ENCODE results near the gene LY6G6F.

The LY6G6F gene

DNA sequence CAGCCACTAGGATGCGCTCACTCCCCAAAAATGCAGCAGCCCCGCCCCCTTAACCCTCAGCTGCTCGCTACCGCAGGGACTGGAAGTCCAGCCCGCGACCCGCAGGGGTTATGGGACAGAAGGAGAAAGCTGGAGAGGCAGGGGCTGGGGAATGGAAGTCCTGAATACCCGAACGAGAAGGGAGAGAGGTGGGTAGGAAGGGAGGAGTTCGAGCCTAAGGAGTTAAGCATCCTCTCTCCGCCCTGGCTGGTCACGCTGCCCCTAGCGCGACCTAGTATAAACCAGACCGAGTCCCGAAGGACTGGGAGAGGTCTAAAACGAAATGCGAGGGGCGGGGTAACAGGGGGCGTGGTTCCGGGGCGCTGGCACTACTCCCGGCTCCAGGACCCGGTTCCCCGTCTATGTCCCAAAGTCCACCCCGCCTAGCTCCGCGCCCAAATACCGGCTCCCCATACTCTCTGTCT lies 22.9 kb downstream of the LY6G6F start:
- peaks cover 43 to 69% (median 62%) of the 10 kb centered on the region in 11 experiments for H3K36me3 ChIP-seq
- peak overlapping the region; percentile 92 to 100 (median 98) for H3K4me2 ChIP-seq
- peaks cover 85 to 94% (median 91%) of the 10 kb centered on the region in 10 experiments for H3K4me1 ChIP-seq
- H4K20me1 ChIP-seq: peaks cover 26 to 51% (median 42%) of the 10 kb centered on the region in 11 experiments
- TF ChIP-seq Cebpa-rat (IDR thresholded peaks at IDR 0.05): no peak
- H3K9me3 ChIP-seq (replicated peaks in 1 of 11): 0 out of 22 replicates have a peak, but pooled peaks cover 0 to 3% (median 0%) of the 10 kb centered on the region in 11 experiments
- peak overlapping the region; percentile 66 to 92 (median 86) for H3K4me3 ChIP-seq
- peak overlapping the region; percentile 76 to 91 (median 84) for H3K9ac ChIP-seq
- no peaks in the 10 kb centered on the region for H3K27me3 ChIP-seq
- H3K27ac ChIP-seq: peak overlapping the region; percentile 79 to 88 (median 84)

DNA sequence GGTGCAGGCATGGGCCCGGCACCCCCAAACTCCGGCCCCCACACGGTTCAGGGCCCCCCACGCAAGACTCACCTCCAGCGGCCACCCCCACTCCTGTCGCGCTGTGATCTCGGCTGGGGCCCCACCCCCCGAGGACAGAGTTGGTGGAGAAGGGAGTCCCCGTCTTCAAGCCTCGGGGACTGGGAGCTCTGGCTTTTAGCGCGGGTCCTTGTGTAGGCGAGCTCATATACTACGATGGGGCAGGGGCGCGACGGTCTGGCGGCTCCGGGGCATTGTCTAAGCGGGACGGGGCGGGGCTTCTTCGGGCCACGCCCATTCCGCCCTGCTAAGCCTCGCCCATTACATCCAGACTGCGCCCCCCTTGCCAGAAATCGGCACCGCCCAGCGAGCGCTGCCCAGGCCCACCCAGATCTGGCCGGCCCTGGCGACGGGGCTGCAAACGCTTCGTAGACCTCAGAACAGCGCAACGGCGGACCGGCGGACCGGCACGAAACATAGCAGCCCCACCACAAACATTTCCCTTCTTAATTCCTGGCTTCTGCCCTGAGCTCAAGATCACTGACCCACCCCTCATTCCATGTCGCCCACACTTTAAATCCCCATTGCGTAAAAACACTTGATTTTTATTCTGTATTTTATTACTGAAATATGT lies 23.4 kb downstream of the LY6G6F start:
- Histone ChIP-seq H3K27me3 (no peaks in the 10 kb centered on the region), H3K4me1 (peaks cover 79 to 89% (median 86%) of the 10 kb centered on the region in 10 experiments), H3K9me3 (replicated peaks in 1 of 11) (0 out of 22 replicates have a peak, but pooled peaks cover 0 to 3% (median 0%) of the 10 kb centered on the region in 11 experiments), H3K4me3 (peak overlapping the region; percentile 66 to 92 (median 86)), H3K27ac (peak overlapping the region; percentile 79 to 88 (median 84)), H3K36me3 (peaks cover 44 to 69% (median 61%) of the 10 kb centered on the region in 11 experiments), H4K20me1 (peaks cover 26 to 51% (median 44%) of the 10 kb centered on the region in 11 experiments), H3K4me2 (peak overlapping the region; percentile 92 to 100 (median 98)), H3K9ac (peak overlapping the region; percentile 76 to 91 (median 84))
- TF ChIP-seq Cebpa-rat (IDR thresholded peaks at IDR 0.05): no peak

DNA sequence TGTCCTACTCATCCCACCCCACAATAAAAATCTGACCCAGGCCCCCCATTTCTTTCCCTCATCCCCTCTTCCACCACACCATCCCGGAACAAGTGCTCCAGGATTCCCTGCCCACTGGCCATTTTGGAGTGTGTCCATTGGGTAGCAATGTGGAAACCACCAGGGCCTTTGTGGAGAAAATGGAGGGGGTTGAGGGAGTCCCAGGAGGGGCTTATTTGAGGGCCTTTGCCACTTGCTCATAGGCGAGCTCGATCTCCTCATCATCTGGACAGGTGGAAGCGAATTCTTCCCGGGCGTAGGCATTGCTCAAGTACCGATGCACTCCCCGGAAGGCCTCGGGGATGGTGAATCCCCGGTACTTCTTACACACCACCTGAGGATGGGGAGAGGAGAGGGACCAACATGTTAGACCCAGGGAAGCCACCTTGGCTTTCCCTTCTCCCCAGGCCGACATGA lies 24.0 kb downstream of the LY6G6F start:
- peaks cover 74 to 84% (median 81%) of the 10 kb centered on the region in 10 experiments for H3K4me1 ChIP-seq
- H3K4me2 ChIP-seq: peak overlapping the region; percentile 92 to 100 (median 98)
- no peaks in the 10 kb centered on the region for H3K27me3 ChIP-seq
- H3K27ac ChIP-seq: peak overlapping the region in 10 of 11 experiments; percentile 79 to 88 (median 84); a peak in 16 of 22 replicates
- H3K9me3 ChIP-seq (replicated peaks in 1 of 11): 0 out of 22 replicates have a peak, but pooled peaks cover 0 to 3% (median 0%) of the 10 kb centered on the region in 11 experiments
- H3K9ac ChIP-seq: peak overlapping the region in 10 of 11 experiments; percentile 76 to 91 (median 84); a peak in 15 of 22 replicates
- peak overlapping the region; percentile 66 to 92 (median 86); a peak in 17 of 20 replicates for H3K4me3 ChIP-seq
- H4K20me1 ChIP-seq: peaks cover 26 to 51% (median 44%) of the 10 kb centered on the region in 11 experiments
- peaks cover 44 to 64% (median 60%) of the 10 kb centered on the region in 11 experiments for H3K36me3 ChIP-seq
- no peak for TF ChIP-seq Cebpa-rat (IDR thresholded peaks at IDR 0.05)

GRCh38 chr6:31732029-31732428 lies 25.4 kb downstream of the LY6G6F start:
- Histone ChIP-seq H3K4me2 (peak overlapping the region in 10 of 11 experiments; percentile 8 to 100 (median 96); a peak in 17 of 22 replicates), H3K36me3 (peaks cover 43 to 51% (median 47%) of the 10 kb centered on the region in 11 experiments), H3K27ac (peak overlapping the region in 2 of 11 experiments; percentile 10 to 11; a peak in 3 of 22 replicates), H3K4me3 (peak overlapping the region in 4 of 10 experiments; percentile 13 to 98 (median 31); a peak in 3 of 20 replicates), H3K4me1 (peaks cover 64 to 76% (median 72%) of the 10 kb centered on the region in 10 experiments), H3K9ac (peak overlapping the region in 8 of 11 experiments; percentile 8 to 91 (median 38); a peak in 8 of 22 replicates), H3K9me3 (replicated peaks in 1 of 11) (0 out of 22 replicates have a peak, but pooled peaks cover 0 to 3% (median 0%) of the 10 kb centered on the region in 11 experiments), H3K27me3 (no peaks in the 10 kb centered on the region), H4K20me1 (peaks cover 26 to 51% (median 44%) of the 10 kb centered on the region in 11 experiments)
- no peak for TF ChIP-seq Cebpa-rat (IDR thresholded peaks at IDR 0.05)

GRCh38 chr6:31733734-31734133 lies 27.1 kb downstream of the LY6G6F start:
- H3K9ac ChIP-seq: peak overlapping the region; percentile 88 to 97 (median 92)
- peak overlapping the region; percentile 93 to 100 (median 99) for H3K4me2 ChIP-seq
- no peaks in the 10 kb centered on the region for H3K9me3 ChIP-seq (replicated peaks in 1 of 11)
- H3K27me3 ChIP-seq: no peaks in the 10 kb centered on the region
- peak overlapping the region; percentile 75 to 98 (median 89) for H3K4me3 ChIP-seq
- peaks cover 64 to 74% (median 70%) of the 10 kb centered on the region in 10 experiments for H3K4me1 ChIP-seq
- peaks cover 18 to 50% (median 42%) of the 10 kb centered on the region in 11 experiments for H4K20me1 ChIP-seq
- H3K36me3 ChIP-seq: peaks cover 39 to 45% (median 43%) of the 10 kb centered on the region in 11 experiments
- peak overlapping the region; percentile 81 to 100 (median 97); a peak in 20 of 22 replicates for H3K27ac ChIP-seq
- no peak for TF ChIP-seq Cebpa-rat (IDR thresholded peaks at IDR 0.05)

GRCh38 chr6:31734247-31734820 lies 27.7 kb downstream of the LY6G6F start:
- Histone ChIP-seq H3K9ac (peak overlapping the region; percentile 88 to 97 (median 92)), H3K36me3 (peaks cover 39 to 44% (median 43%) of the 10 kb centered on the region in 11 experiments), H3K4me1 (peaks cover 67 to 74% (median 70%) of the 10 kb centered on the region in 10 experiments), H3K27ac (peak overlapping the region; percentile 81 to 100 (median 97)), H3K9me3 (replicated peaks in 1 of 11) (no peaks in the 10 kb centered on the region), H3K27me3 (no peaks in the 10 kb centered on the region), H4K20me1 (peaks cover 13 to 50% (median 38%) of the 10 kb centered on the region in 11 experiments; a peak in 20 of 22 replicates), H3K4me3 (peak overlapping the region; percentile 75 to 98 (median 89)), H3K4me2 (peak overlapping the region; percentile 93 to 100 (median 99))
- no peak for TF ChIP-seq Cebpa-rat (IDR thresholded peaks at IDR 0.05)

- peaks cover 13 to 50% (median 38%) of the 10 kb centered on the region in 11 experiments; a peak in 20 of 22 replicates for H4K20me1 ChIP-seq
- peak overlapping the region; percentile 93 to 100 (median 99) for H3K4me2 ChIP-seq
- H3K4me3 ChIP-seq: peak overlapping the region; percentile 75 to 98 (median 89)
- H3K36me3 ChIP-seq: peaks cover 39 to 44% (median 43%) of the 10 kb centered on the region in 11 experiments
- H3K4me1 ChIP-seq: peaks cover 68 to 75% (median 71%) of the 10 kb centered on the region in 10 experiments
- no peaks in the 10 kb centered on the region for H3K9me3 ChIP-seq (replicated peaks in 1 of 11)
- no peak for TF ChIP-seq Cebpa-rat (IDR thresholded peaks at IDR 0.05)
- peak overlapping the region; percentile 88 to 97 (median 92) for H3K9ac ChIP-seq
- H3K27me3 ChIP-seq: no peaks in the 10 kb centered on the region
- peak overlapping the region; percentile 81 to 100 (median 97) for H3K27ac ChIP-seq
Observed at GRCh38 chr6:31734821-31735406, 28.2 kb downstream of the LY6G6F start.

All from BLaER1 treated with 17β-estradiol and CSF1 and Interleukin-3, amounts not matched to agents 10 nM and 100 nM (cell line).